CD4-positive, alpha-beta memory T cell (primary cell): ENCODE data around the gene CEACAM4. TPM values are rescaled to one million over a fixed set of nuclear protein-coding genes. Genes with fewer than 3 reads are reported as not detected.
"Not testable (repeated sequence)": the region's sequence is repeated elsewhere in the genome, so short reads cannot be mapped to it uniquely, and the experiment has no call there.

Source experiments
- CTCF ChIA-PET: fragments of 350-600 bp; sonication (Branson Sonifier 250); formaldehyde crosslinking; loops from one replicate; lab custom pipeline; 2021; ENCODE audit warnings: inconsistent platforms; ENCODE audit not compliant: partially characterized antibody; lab: Charles Lee
- POLR2A ChIA-PET: fragments of 350-600 bp; sonication (Branson Sonifier 250); formaldehyde crosslinking; loops from one replicate; lab custom pipeline; 2021; ENCODE audit not compliant: partially characterized antibody; lab: Charles Lee
- DNase-seq, 5 donors: peaks; one replicate each; pipeline versions ENCODE4 v3.0.0 to v3.0.0-alpha.2; 2020 to 2022; ENCODE audit warnings: mixed read lengths in 1 of 5
- H3K27ac ChIP-seq: one replicate; pipeline ENCODE4 v1.7.0; 2013; ENCODE audit warnings: low read depth, low read length
- H3K27me3 ChIP-seq: 2 replicates; pipeline ENCODE4 v1.7.0; 2013; ENCODE audit warnings: mild to moderate bottlenecking, low read length, moderate library complexity; ENCODE audit not compliant: insufficient read depth
- H3K36me3 ChIP-seq: 2 replicates; pipeline ENCODE4 v1.7.0; 2013; ENCODE audit warnings: mild to moderate bottlenecking, low read length, moderate library complexity; ENCODE audit not compliant: insufficient read depth
- H3K4me1 ChIP-seq: 2 replicates; pipeline ENCODE4 v1.7.0; 2013; ENCODE audit warnings: mild to moderate bottlenecking, low read length, moderate library complexity; ENCODE audit not compliant: insufficient read depth
- H3K4me3 ChIP-seq, 2 donors: one replicate each; pipeline ENCODE4 v1.7.0; 2013; ENCODE audit warnings: low read length in 2 of 2, mild to moderate bottlenecking in 1 of 2
- H3K9me3 ChIP-seq, 2 donors: one replicate each; pipeline ENCODE4 v1.7.0; 2013; ENCODE audit warnings: low read length in 2 of 2, control low read depth in 1 of 2; ENCODE audit not compliant: control insufficient read depth in 1 of 2
- H3K27ac Mint-ChIP-seq, 7 donors: one replicate each; pipeline ENCODE4 v1.8.0; 2020 to 2021; ENCODE audit warnings: mixed read lengths in 7 of 7, mild to moderate bottlenecking in 6 of 7, inconsistent platforms in 3 of 7, moderate library complexity in 3 of 7
- H3K27me3 Mint-ChIP-seq, 2 donors: one replicate each; pipeline ENCODE4 v1.8.0; 2020 to 2021; ENCODE audit warnings: mixed read lengths in 2 of 2
- H3K36me3 Mint-ChIP-seq, 2 donors: one replicate each; pipeline ENCODE4 v1.8.0; 2020 to 2021; ENCODE audit warnings: mixed read lengths in 2 of 2, inconsistent platforms in 1 of 2, mild to moderate bottlenecking in 1 of 2
- H3K4me1 Mint-ChIP-seq, 4 donors: one replicate each; pipeline ENCODE4 v1.8.0; 2020 to 2021; ENCODE audit warnings: mixed read lengths in 4 of 4, mild to moderate bottlenecking in 1 of 4
- H3K4me3 Mint-ChIP-seq, 8 donors: one replicate each; pipeline ENCODE4 v1.8.0; 2020 to 2021; ENCODE audit warnings: mixed read lengths in 8 of 8, mild to moderate bottlenecking in 7 of 8, moderate library complexity in 6 of 8, inconsistent platforms in 3 of 8
- H3K9me3 Mint-ChIP-seq, 8 donors: one replicate each; pipeline ENCODE4 v1.8.0; 2020 to 2021; ENCODE audit warnings: mixed read lengths in 8 of 8, mild to moderate bottlenecking in 5 of 8, inconsistent platforms in 3 of 8, moderate library complexity in 1 of 8
- intact Hi-C: fragments of 100-400 bp; cut with micrococcal nuclease; formaldehyde crosslinking; loops from one replicate; pipeline ENCODE4 v1.15.1; 2023
- polyA plus RNA-seq, 2 donors: library from polyadenylated mRNA; unstranded; fragments of 300-500 nt; fragmentation: Illumina TruSeq; gene quantifications; one replicate each; pipeline ENCODE4 v1.2.3, GENCODE V29; 2021
- total RNA-seq, 2 experiments: library from RNA; stranded (reverse); gene quantifications; one replicate each; pipeline ENCODE4 v1.2.3, GENCODE V29; 2021

CEACAM4 gene
- total and polyA plus RNA-seq, 4 experiments from 2014 or later, result 0.28 to 0.64 TPM; not detected in 2

- Mint-ChIP-seq H3K4me1 (no peaks in the 10 kb centered on the region), H3K27me3 (no peaks in the 10 kb centered on the region), H3K9me3 (peaks cover 0 to 5% (median 1%) of the 10 kb centered on the region in 8 donors), H3K27ac (peak overlapping the region in 1 of 7 donors; percentile 69), H3K36me3 (peaks cover 32 to 49% of the 10 kb centered on the region in 2 donors), H3K4me3 (no peak overlapping the region)
- POLR2A ChIA-PET, result no interaction called here
- H3K36me3 ChIP-seq, result peaks cover 31% of the 10 kb centered on the region
- H3K4me3 ChIP-seq, result no peak overlapping the region
- intact Hi-C loops, result no loop called here
- CTCF ChIA-PET, result interaction anchor here (0.6 to 1.2 kb wide), 2 partner anchors 54 to 140 kb away, joined by 3 to 4 read pairs; no protein-coding TSS in a partner anchor
- no peaks in the 10 kb centered on the region for H3K4me1 ChIP-seq
- H3K27ac ChIP-seq, result no peak overlapping the region
- no peaks in the 10 kb centered on the region for H3K9me3 ChIP-seq
- no peaks in the 10 kb centered on the region for H3K27me3 ChIP-seq
- DNase-seq, result no peak
These were observed 39.0 kb downstream of the CEACAM4 start for GRCh38 chr19:41587838-41588210.

- ChIA-PET CTCF (interaction anchor here (0.6 to 2.1 kb wide), 4 partner anchors 9 to 139 kb away, joined by 3 to 5 read pairs (median 4); no protein-coding TSS in a partner anchor), POLR2A (interaction anchor here (1.3 kb wide), 1 partner anchor 15 kb away, joined by 3 read pairs; no protein-coding TSS in a partner anchor)
- H3K27ac Mint-ChIP-seq, result no peak overlapping the region
- no peak overlapping the region for H3K4me3 Mint-ChIP-seq
- intact Hi-C loops, result no loop called here
- peaks cover 0 to 7% (median 3%) of the 10 kb centered on the region in 8 donors for H3K9me3 Mint-ChIP-seq
- no peaks in the 10 kb centered on the region for H3K4me1 Mint-ChIP-seq
- Histone ChIP-seq H3K4me1 (no peaks in the 10 kb centered on the region), H3K27ac (no peak overlapping the region), H3K27me3 (no peaks in the 10 kb centered on the region), H3K4me3 (no peak overlapping the region), H3K36me3 (peaks cover 36% of the 10 kb centered on the region), H3K9me3 (no peaks in the 10 kb centered on the region)
- no peaks in the 10 kb centered on the region for H3K27me3 Mint-ChIP-seq
- peaks cover 37 to 54% of the 10 kb centered on the region in 2 donors for H3K36me3 Mint-ChIP-seq
- no peak for DNase-seq
These were observed 39.6 kb downstream of the CEACAM4 start for GRCh38 chr19:41587101-41587837.

- Mint-ChIP-seq H3K27me3 (no peaks in the 10 kb centered on the region), H3K36me3 (peaks cover 49 to 66% of the 10 kb centered on the region in 2 donors), H3K9me3 (peaks cover 0 to 15% (median 5%) of the 10 kb centered on the region in 8 donors), H3K27ac (no peak overlapping the region), H3K4me3 (no peak overlapping the region), H3K4me1 (no peaks in the 10 kb centered on the region)
- H3K36me3 ChIP-seq, result peaks cover 47% of the 10 kb centered on the region
- H3K9me3 ChIP-seq, result no peaks in the 10 kb centered on the region
- H3K4me3 ChIP-seq, result no peak overlapping the region
- ChIA-PET CTCF (interaction anchor here (1.7 to 2.1 kb wide), 2 partner anchors 11 to 12 kb away, joined by 4 to 5 read pairs; no protein-coding TSS in a partner anchor), POLR2A (interaction anchor here (0.6 kb wide), 1 partner anchor 153 kb away, joined by 3 read pairs; no protein-coding TSS in a partner anchor)
- H3K4me1 ChIP-seq, result no peaks in the 10 kb centered on the region
- H3K27ac ChIP-seq, result no peak overlapping the region
- no peak for DNase-seq
- H3K27me3 ChIP-seq, result no peaks in the 10 kb centered on the region
- intact Hi-C loops, result no loop called here
These were observed 40.8 kb downstream of the CEACAM4 start for GRCh38 chr19:41586064-41586463.

GRCh38 chr19:41584931-41585330, 41.9 kb downstream of the CEACAM4 start:
- Histone ChIP-seq H3K4me3 (no peak overlapping the region), H3K27ac (no peak overlapping the region), H3K4me1 (no peaks in the 10 kb centered on the region), H3K9me3 (no peaks in the 10 kb centered on the region), H3K27me3 (no peaks in the 10 kb centered on the region), H3K36me3 (peaks cover 56% of the 10 kb centered on the region)
- no peak for DNase-seq
- Mint-ChIP-seq H3K27me3 (no peaks in the 10 kb centered on the region), H3K27ac (peak overlapping the region in 2 of 7 donors; percentile 29 to 46), H3K9me3 (peaks cover 0 to 17% (median 5%) of the 10 kb centered on the region in 8 donors), H3K36me3 (peaks cover 60 to 77% of the 10 kb centered on the region in 2 donors), H3K4me1 (peaks cover 0 to 4% (median 0%) of the 10 kb centered on the region in 4 donors), H3K4me3 (no peak overlapping the region)
- POLR2A ChIA-PET, result no interaction called here
- CTCF ChIA-PET, result no interaction called here
- intact Hi-C loops, result no loop called here

GRCh38 chr19:41584260-41584810, 42.5 kb downstream of the CEACAM4 start:
- H3K27me3 ChIP-seq, result no peaks in the 10 kb centered on the region
- Mint-ChIP-seq H3K4me1 (peaks cover 0 to 4% (median 0%) of the 10 kb centered on the region in 4 donors), H3K27ac (peak overlapping the region in 3 of 7 donors; percentile 29 to 79 (median 36)), H3K27me3 (no peaks in the 10 kb centered on the region), H3K9me3 (peaks cover 0 to 17% (median 5%) of the 10 kb centered on the region in 8 donors), H3K4me3 (no peak overlapping the region), H3K36me3 (peaks cover 66 to 83% of the 10 kb centered on the region in 2 donors)
- no peak overlapping the region for H3K4me3 ChIP-seq
- DNase-seq, result no peak
- H3K4me1 ChIP-seq, result no peaks in the 10 kb centered on the region
- POLR2A ChIA-PET, result no interaction called here
- intact Hi-C loops, result no loop called here
- no peak overlapping the region for H3K27ac ChIP-seq
- no peaks in the 10 kb centered on the region for H3K9me3 ChIP-seq
- CTCF ChIA-PET, result no interaction called here
- H3K36me3 ChIP-seq, result peaks cover 62% of the 10 kb centered on the region

- intact Hi-C loops, DNase-seq, H3K4me1 Mint-ChIP-seq, POLR2A ChIA-PET, H3K4me3 ChIP-seq, H3K27ac ChIP-seq, H3K9me3 ChIP-seq, H3K4me3 Mint-ChIP-seq, H3K27me3 ChIP-seq, H3K4me1 ChIP-seq, H3K27me3 Mint-ChIP-seq: not testable (repeated sequence)
- Mint-ChIP-seq H3K27ac (peak overlapping the region in 1 of 7 donors; percentile 36), H3K36me3 (peaks cover 65 to 87% of the 10 kb centered on the region in 2 donors), H3K9me3 (peaks cover 0 to 17% (median 5%) of the 10 kb centered on the region in 8 donors)
- CTCF ChIA-PET, result interaction anchor here (1.1 kb wide), 1 partner anchor 13 kb away, joined by 4 read pairs; no protein-coding TSS in a partner anchor
- H3K36me3 ChIP-seq, result peaks cover 68% of the 10 kb centered on the region
These were observed 44.2 kb downstream of the CEACAM4 start for GRCh38 chr19:41582577-41583182.

GRCh38 chr19:41581068-41581467, 45.8 kb downstream of the CEACAM4 start:
- H3K9me3 ChIP-seq, H3K4me3 ChIP-seq, H3K27ac ChIP-seq, H3K4me3 Mint-ChIP-seq, DNase-seq, H3K27me3 ChIP-seq, POLR2A ChIA-PET, H3K27ac Mint-ChIP-seq, intact Hi-C loops, H3K27me3 Mint-ChIP-seq: not testable (repeated sequence)
- Histone ChIP-seq H3K4me1 (peaks cover 13% of the 10 kb centered on the region), H3K36me3 (peaks cover 67% of the 10 kb centered on the region)
- CTCF ChIA-PET, result interaction anchor here (0.8 to 3.6 kb wide), 6 partner anchors 9 to 132 kb away, joined by 3 to 19 read pairs (median 4); no protein-coding TSS in a partner anchor
- Mint-ChIP-seq H3K36me3 (peaks cover 71 to 89% of the 10 kb centered on the region in 2 donors), H3K9me3 (peaks cover 0 to 17% (median 5%) of the 10 kb centered on the region in 8 donors), H3K4me1 (peaks cover 10 to 20% (median 14%) of the 10 kb centered on the region in 4 donors)
